Testis (tissue), 2 donors: Measurements from ENCODE around the gene STOX2.

Source experiments
- CTCF ChIP-seq, 3 experiments: fragments of 450-650 bp in 2 of 3; fragments of 200-600 bp in 1 of 3; sonication (generic) in 1 of 3; IDR thresholded peaks; one replicate each; pipeline ENCODE4 v1.5.1; 2016 to 2019; ENCODE audit warnings: antibody characterized with exemption in 3 of 3, mild to moderate bottlenecking in 2 of 3, moderate library complexity in 1 of 3
- POLR2A ChIP-seq: fragments of 450-650 bp; IDR thresholded peaks from one replicate; pipeline ENCODE4 v1.6.1; 2017; ENCODE audit warnings: antibody characterized with exemption, mild to moderate bottlenecking, moderate library complexity

DNA sequence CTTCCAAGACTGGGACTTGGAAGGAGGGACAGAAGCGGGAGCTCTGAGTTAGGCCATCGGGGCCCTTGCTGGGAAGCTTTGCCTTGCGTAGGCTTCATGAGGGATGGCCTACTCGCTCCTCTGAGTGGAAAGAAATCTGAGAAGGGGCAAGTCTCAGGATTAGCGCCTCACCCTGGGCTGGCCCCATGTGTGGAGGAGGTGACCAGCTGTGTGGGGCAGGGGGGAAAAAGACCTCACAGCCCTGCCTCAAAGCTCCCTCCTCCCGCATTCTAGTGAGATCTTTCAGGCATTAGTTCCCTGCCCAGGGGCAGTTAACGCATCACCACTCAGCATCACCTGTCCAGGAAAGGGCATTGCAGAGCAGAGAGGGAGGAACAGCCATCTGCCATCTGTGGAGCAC lies 156.5 kb downstream of the STOX2 start:
- TF ChIP-seq POLR2A (no peak), CTCF (IDR thresholded peaks at IDR 0.05) (no peak)
